HCT116 (cell line): Measurements from ENCODE around the gene DLX2. TPM values are rescaled to one million over a fixed set of nuclear protein-coding genes. Genes with fewer than 3 reads are reported as not detected.

ENCODE experiments used
- ATAC-seq: fragments of 200-7000 bp; cut with Tn5 transposase; 2 replicates; pipeline ENCODE4 v1.9.1; 2020; ENCODE audit warnings: mild to moderate bottlenecking, moderate library complexity
- BruUV-seq: library from RNA; stranded (reverse); fragments of 400-500 nt; replicated peaks from 2 replicates; lab custom pipeline; 2021; lab: Mats Ljungman, UMichigan
- CTCF ChIA-PET: fragments of 300-600 bp; sonication (Branson Sonifier 250); formaldehyde crosslinking; loops from one replicate; lab custom pipeline; 2021; ENCODE audit warnings: antibody characterized with exemption; lab: Charles Lee
- POLR2A ChIA-PET: fragments of 300-600, 350-600 bp; sonication (Branson Sonifier 250); formaldehyde crosslinking; loops from one replicate; lab custom pipeline; 2021; ENCODE audit warnings: antibody characterized with exemption; lab: Charles Lee
- RAD21 ChIA-PET, 2 experiments: fragments of 300-600 bp; sonication (Branson Sonifier 250); formaldehyde crosslinking; loops; one replicate each; lab custom pipeline; 2023; ENCODE audit warnings: low total read pairs in 2 of 2; ENCODE audit not compliant: uncharacterized antibody in 2 of 2, unreplicated experiment in 2 of 2, low non-redundant PET in 1 of 2; lab: Charles Lee
- DNase-seq: peaks from one replicate; pipeline ENCODE4 v3.0.0-alpha.2; 2010; ENCODE audit warnings: low read depth, low spot score
- H2AFZ ChIP-seq: fragments of 200-600 bp; shearing (Covaris generic), sonication (generic); 2 replicates; pipeline ENCODE4 v1.6.1; 2017; ENCODE audit warnings: low read depth, mixed run types, mixed read lengths, antibody characterized with exemption, low read length; ENCODE audit not compliant: poor library complexity, severe bottlenecking
- H3K27ac ChIP-seq: 2 replicates; pipeline ENCODE4 v1.5.1; 2012; ENCODE audit warnings: low read depth, low read length
- H3K27me3 ChIP-seq: fragments of 200-600 bp; sonication (generic); 2 replicates; pipeline ENCODE4 v1.6.1; 2016; ENCODE audit warnings: mixed run types, low read length, mixed read lengths; ENCODE audit not compliant: insufficient read depth
- H3K36me3 ChIP-seq, 2 experiments: fragments of 200-500 bp in 1 of 2; fragments of 200-600 bp in 1 of 2; sonication (Bioruptor generic) in 1 of 2; sonication (generic) in 1 of 2; 2 replicates each; pipeline versions ENCODE4 v1.5.1 to v1.6.1; 2014 to 2016; ENCODE audit warnings: low read length in 2 of 2, inconsistent platforms in 1 of 2, mixed read lengths in 1 of 2, mixed run types in 1 of 2; ENCODE audit not compliant: insufficient read depth in 2 of 2, control insufficient read depth in 1 of 2
- H3K4me1 ChIP-seq, 2 experiments: fragments of 200-600 bp in 1 of 2; sonication (generic) in 1 of 2; 2 replicates each; pipeline versions ENCODE4 v1.5.1 to v1.6.1; 2012 to 2017; ENCODE audit warnings: low read length in 2 of 2, inconsistent platforms in 1 of 2, mild to moderate bottlenecking in 1 of 2, mixed read lengths in 1 of 2, mixed run types in 1 of 2, moderate library complexity in 1 of 2; ENCODE audit not compliant: insufficient read depth in 2 of 2, control insufficient read depth in 1 of 2
- H3K4me2 ChIP-seq: fragments of 200-600 bp; sonication (generic); 2 replicates; pipeline ENCODE4 v1.6.1; 2017; ENCODE audit warnings: mixed run types, low read length, mixed read lengths
- H3K4me3 ChIP-seq, 2 experiments: fragments of 200-600 bp in 1 of 2; sonication (generic) in 1 of 2; replicated peaks in 1 of 2; 2 replicates each; pipeline ENCODE4 v1.5.1; 2011 to 2016; ENCODE audit warnings: low read length in 2 of 2, control low read depth in 1 of 2, low read depth in 1 of 2, mild to moderate bottlenecking in 1 of 2, mixed read lengths in 1 of 2, mixed run types in 1 of 2
- H3K79me2 ChIP-seq: fragments of 200-600 bp; sonication (generic); 2 replicates; pipeline ENCODE4 v1.6.1; 2017; ENCODE audit warnings: mild to moderate bottlenecking, mixed run types, low read length, moderate library complexity, mixed read lengths; ENCODE audit not compliant: insufficient read depth
- H3K9ac ChIP-seq: fragments of 200-600 bp; sonication (generic); 2 replicates; pipeline ENCODE4 v1.6.1; 2016; ENCODE audit warnings: low read length, mixed read lengths
- H3K9me2 ChIP-seq: fragments of 200-600 bp; sonication (generic), shearing (Covaris generic); 2 replicates; pipeline ENCODE4 v1.6.1; 2017; ENCODE audit warnings: mixed run types, mild to moderate bottlenecking, moderate library complexity; ENCODE audit not compliant: insufficient read depth
- H3K9me3 ChIP-seq, 2 experiments: fragments of 200-500 bp in 1 of 2; fragments of 200-600 bp in 1 of 2; sonication (Bioruptor generic) in 1 of 2; sonication (generic) in 1 of 2; 2 replicates each; pipeline ENCODE4 v1.6.1; 2014 to 2017; ENCODE audit warnings: low read length in 2 of 2, mixed read lengths in 2 of 2, inconsistent platforms in 1 of 2, low read depth in 1 of 2, mild to moderate bottlenecking in 1 of 2, mixed run types in 1 of 2, moderate library complexity in 1 of 2; ENCODE audit not compliant: control insufficient read depth in 1 of 2, insufficient read depth in 1 of 2
- H4K20me1 ChIP-seq: fragments of 200-600 bp; sonication (generic), shearing (Covaris generic); 2 replicates; pipeline ENCODE4 v1.6.1; 2017; ENCODE audit warnings: mixed run types, mild to moderate bottlenecking, moderate library complexity; ENCODE audit not compliant: insufficient read depth
- CBX3 ChIP-seq: IDR thresholded peaks from 2 replicates; pipeline ENCODE4 v1.6.1; 2012; ENCODE audit warnings: low read depth
- CEBPB ChIP-seq: IDR thresholded peaks from 2 replicates; pipeline ENCODE4 v1.6.1; 2012; ENCODE audit warnings: low read depth
- CTCF ChIP-seq, 3 experiments: fragments of 200-600 bp in 1 of 3; sonication (generic) in 1 of 3; IDR thresholded peaks in 2 of 3; conservative IDR thresholded peaks in 1 of 3; 2 replicates each; pipeline ENCODE4 v1.5.1; 2012 to 2017; ENCODE audit warnings: low read depth in 2 of 3, low read length in 2 of 3, antibody characterized with exemption in 1 of 3, borderline replicate concordance in 1 of 3, control low read depth in 1 of 3, mild to moderate bottlenecking in 1 of 3, mixed read lengths in 1 of 3, mixed run types in 1 of 3, moderate library complexity in 1 of 3; ENCODE audit not compliant: insufficient read depth in 1 of 3
- EGR1 ChIP-seq: IDR thresholded peaks from 2 replicates; pipeline ENCODE4 v1.6.1; 2012; ENCODE audit warnings: low read depth
- ELF1 ChIP-seq: IDR thresholded peaks from 2 replicates; pipeline ENCODE4 v1.6.1; 2012; ENCODE audit warnings: low read depth, borderline replicate concordance
- EZH2 ChIP-seq: fragments of 200-600 bp; sonication (generic); IDR thresholded peaks from 2 replicates; pipeline ENCODE4 v1.6.1; 2017; ENCODE audit warnings: antibody characterized with exemption, mixed run types
- FOSL1 ChIP-seq: IDR thresholded peaks from 2 replicates; pipeline ENCODE4 v1.6.1; 2012; ENCODE audit warnings: low read depth
- POLR2AphosphoS5 ChIP-seq: IDR thresholded peaks from 2 replicates; pipeline ENCODE4 v1.6.1; 2011; ENCODE audit warnings: mild to moderate bottlenecking, low read depth, low read length, moderate library complexity
- REST ChIP-seq: IDR thresholded peaks from 2 replicates; pipeline ENCODE4 v1.6.1; 2012; ENCODE audit warnings: low read depth
- SIN3A ChIP-seq: IDR thresholded peaks from 2 replicates; pipeline ENCODE4 v1.6.1; 2012; ENCODE audit warnings: low read depth
- SP1 ChIP-seq: IDR thresholded peaks from 2 replicates; pipeline ENCODE4 v1.6.1; 2012; ENCODE audit warnings: low read depth
- SRF ChIP-seq: IDR thresholded peaks from 2 replicates; pipeline ENCODE4 v1.6.1; 2012; ENCODE audit warnings: low read depth
- YY1 ChIP-seq: IDR thresholded peaks from 2 replicates; pipeline ENCODE4 v1.6.1; 2011; ENCODE audit warnings: low read length, low read depth, moderate library complexity, mild to moderate bottlenecking; ENCODE audit not compliant: insufficient replicate concordance; ENCODE audit errors: extremely low read depth
- ZBTB33 ChIP-seq: IDR thresholded peaks from 2 replicates; pipeline ENCODE4 v1.6.1; 2011; ENCODE audit warnings: mild to moderate bottlenecking, low read length, moderate library complexity; ENCODE audit not compliant: insufficient replicate concordance; ENCODE audit errors: extremely low read depth
- ZFX ChIP-seq: fragments of 450-650 bp; IDR thresholded peaks from 2 replicates; pipeline ENCODE4 v1.6.1; 2017
- intact Hi-C: fragments of 100-400 bp; cut with micrococcal nuclease; formaldehyde crosslinking; loops from 2 replicates; pipeline ENCODE4 v1.10.0; 2022
- total RNA-seq: library from RNA; stranded (reverse); gene quantifications from one replicate; pipeline ENCODE4 v1.2.1, GENCODE V29; 2021; ENCODE audit not compliant: unreplicated experiment

DLX2 gene
- total RNA-seq, 1 experiment from 2014 or later: 3.7 TPM

GRCh38 chr2:172137109-172137508, 34.4 kb upstream of the DLX2 start:
- CTCF ChIA-PET: interaction anchor here (2.4 kb wide), 1 partner anchor 10 kb away, joined by 15 read pairs; no protein-coding TSS in a partner anchor
- DNase-seq: no peak
- intact Hi-C loops: no loop called here

GRCh38 chr2:172135446-172135845, 32.7 kb upstream of the DLX2 start:
- Histone ChIP-seq H3K27ac (no peak overlapping the region), H4K20me1 (no peaks in the 10 kb centered on the region), H3K4me3 (no peak overlapping the region), H3K27me3 (no peaks in the 10 kb centered on the region), H3K9me2 (no peaks in the 10 kb centered on the region), H3K9ac (no peak overlapping the region), H3K79me2 (no peaks in the 10 kb centered on the region), H3K36me3 (no peaks in the 10 kb centered on the region), H3K4me1 (no peaks in the 10 kb centered on the region), H3K4me2 (no peak overlapping the region), H3K9me3 (no peaks in the 10 kb centered on the region), H2AFZ (no peak overlapping the region)
- ChIA-PET POLR2A (no interaction called here), CTCF (interaction anchor here (2.4 kb wide), 1 partner anchor 8 kb away, joined by 15 read pairs; no protein-coding TSS in a partner anchor), RAD21 (no interaction called here)
- no TSS peak for BruUV-seq
- intact Hi-C loops: no loop called here
- ATAC-seq (no peak), DNase-seq (no peak)
- TF ChIP-seq EZH2 (no peak), EGR1 (no peak), SP1 (no peak), CEBPB (no peak), ELF1 (no peak), FOSL1 (no peak), SIN3A (no peak), ZFX (no peak), ZBTB33 (no peak), REST (no peak), CTCF (IDR thresholded peaks at IDR 0.05 in 2 of 3, conservative IDR thresholded peaks at IDR 0.05 in 1 of 3; ENCODE audit: borderline replicate concordance in 1 of 3, insufficient read depth in 1 of 3, low read depth in 2 of 3, low read length in 2 of 3) (no peak), POLR2AphosphoS5 (no peak)

More at GRCh38 chr2:172137109-172137508, 34.4 kb upstream of the DLX2 start:
- H3K4me2 ChIP-seq: no peak overlapping the region
- H3K4me1 ChIP-seq: no peaks in the 10 kb centered on the region
- ATAC-seq: no peak
- TF ChIP-seq YY1 (no peak), POLR2AphosphoS5 (no peak), SRF (no peak), CBX3 (no peak), ZFX (no peak)
- no TSS peak for BruUV-seq
- no peak overlapping the region for H2AFZ ChIP-seq
- H3K79me2 ChIP-seq: no peaks in the 10 kb centered on the region
- H3K4me3 ChIP-seq: no peak overlapping the region
- no peaks in the 10 kb centered on the region for H3K9me2 ChIP-seq
- H4K20me1 ChIP-seq: no peaks in the 10 kb centered on the region
- no peaks in the 10 kb centered on the region for H3K27me3 ChIP-seq
- POLR2A ChIA-PET: no interaction called here
- RAD21 ChIA-PET: no interaction called here
- H3K9me3 ChIP-seq: no peaks in the 10 kb centered on the region
- H3K9ac ChIP-seq: no peak overlapping the region
- no peaks in the 10 kb centered on the region for H3K36me3 ChIP-seq
- H3K27ac ChIP-seq: no peak overlapping the region
